Measurements from ENCODE around the gene FOXO3.

Gene FOXO3

DNA sequence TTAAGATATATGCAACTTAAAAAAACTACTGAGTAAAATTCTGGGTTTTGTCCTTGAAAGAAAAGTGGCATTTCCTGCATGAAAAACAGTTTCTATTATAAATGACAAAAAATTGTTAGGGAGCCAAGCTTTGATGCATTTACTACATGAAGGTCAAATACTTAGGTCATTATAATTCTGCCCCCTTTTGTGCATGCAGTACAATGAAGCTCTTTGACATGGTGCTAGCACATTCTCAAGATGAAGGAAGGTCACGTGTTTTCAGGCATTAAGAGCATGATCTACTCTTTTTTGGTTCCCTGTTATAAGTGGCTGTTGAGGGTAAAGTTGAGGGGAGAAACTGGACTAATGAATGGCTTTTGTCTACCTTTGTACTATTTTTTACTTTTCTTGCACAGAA is 72.7 kb downstream of the FOXO3 start:
- H4K20me1 ChIP-seq (ENCODE audit: control insufficient read depth, insufficient read depth, low read depth, low read length): peaks cover 12% of the 10 kb centered on the region
- no peaks in the 10 kb centered on the region for H3K36me3 ChIP-seq (ENCODE audit: control insufficient read depth, low read length)
- H3K4me2 ChIP-seq (ENCODE audit: low read length): no peak overlapping the region
- H3K27me3 ChIP-seq (ENCODE audit: control insufficient read depth, low read length): no peaks in the 10 kb centered on the region
- H3K79me2 ChIP-seq (ENCODE audit: control insufficient read depth, low read length): peaks cover 18% of the 10 kb centered on the region
- no peaks in the 10 kb centered on the region for H3F3A ChIP-seq (ENCODE audit: control insufficient read depth, insufficient read depth)
- peaks cover 7% of the 10 kb centered on the region; the same call in 1 of the 2 replicates for H3K4me1 ChIP-seq (ENCODE audit: control insufficient read depth, low read length)
- H3K9me2 ChIP-seq (replicated peaks; ENCODE audit: control insufficient read depth, low read length): no peaks in the 10 kb centered on the region
- no peak for TF ChIP-seq EZH2phosphoT487 (IDR thresholded peaks at IDR 0.05; ENCODE audit: borderline replicate concordance, low read length)
- TF ChIP-seq, protein P1, sequence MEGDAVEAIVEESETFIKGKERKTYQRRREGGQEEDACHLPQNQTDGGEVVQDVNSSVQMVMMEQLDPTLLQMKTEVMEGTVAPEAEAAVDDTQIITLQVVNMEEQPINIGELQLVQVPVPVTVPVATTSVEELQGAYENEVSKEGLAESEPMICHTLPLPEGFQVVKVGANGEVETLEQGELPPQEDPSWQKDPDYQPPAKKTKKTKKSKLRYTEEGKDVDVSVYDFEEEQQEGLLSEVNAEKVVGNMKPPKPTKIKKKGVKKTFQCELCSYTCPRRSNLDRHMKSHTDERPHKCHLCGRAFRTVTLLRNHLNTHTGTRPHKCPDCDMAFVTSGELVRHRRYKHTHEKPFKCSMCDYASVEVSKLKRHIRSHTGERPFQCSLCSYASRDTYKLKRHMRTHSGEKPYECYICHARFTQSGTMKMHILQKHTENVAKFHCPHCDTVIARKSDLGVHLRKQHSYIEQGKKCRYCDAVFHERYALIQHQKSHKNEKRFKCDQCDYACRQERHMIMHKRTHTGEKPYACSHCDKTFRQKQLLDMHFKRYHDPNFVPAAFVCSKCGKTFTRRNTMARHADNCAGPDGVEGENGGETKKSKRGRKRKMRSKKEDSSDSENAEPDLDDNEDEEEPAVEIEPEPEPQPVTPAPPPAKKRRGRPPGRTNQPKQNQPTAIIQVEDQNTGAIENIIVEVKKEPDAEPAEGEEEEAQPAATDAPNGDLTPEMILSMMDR (IDR thresholded peaks at IDR 0.05; ENCODE audit: low read depth, low read length, poor library complexity, severe bottlenecking): no peak
- no peak overlapping the region for H3K27ac ChIP-seq (ENCODE audit: low read depth, low read length)
- no peaks in the 10 kb centered on the region for H3K9me3 ChIP-seq (ENCODE audit: control insufficient read depth, insufficient read depth, low read length)
- H3K4me3 ChIP-seq (ENCODE audit: low read length): no peak overlapping the region

DNA sequence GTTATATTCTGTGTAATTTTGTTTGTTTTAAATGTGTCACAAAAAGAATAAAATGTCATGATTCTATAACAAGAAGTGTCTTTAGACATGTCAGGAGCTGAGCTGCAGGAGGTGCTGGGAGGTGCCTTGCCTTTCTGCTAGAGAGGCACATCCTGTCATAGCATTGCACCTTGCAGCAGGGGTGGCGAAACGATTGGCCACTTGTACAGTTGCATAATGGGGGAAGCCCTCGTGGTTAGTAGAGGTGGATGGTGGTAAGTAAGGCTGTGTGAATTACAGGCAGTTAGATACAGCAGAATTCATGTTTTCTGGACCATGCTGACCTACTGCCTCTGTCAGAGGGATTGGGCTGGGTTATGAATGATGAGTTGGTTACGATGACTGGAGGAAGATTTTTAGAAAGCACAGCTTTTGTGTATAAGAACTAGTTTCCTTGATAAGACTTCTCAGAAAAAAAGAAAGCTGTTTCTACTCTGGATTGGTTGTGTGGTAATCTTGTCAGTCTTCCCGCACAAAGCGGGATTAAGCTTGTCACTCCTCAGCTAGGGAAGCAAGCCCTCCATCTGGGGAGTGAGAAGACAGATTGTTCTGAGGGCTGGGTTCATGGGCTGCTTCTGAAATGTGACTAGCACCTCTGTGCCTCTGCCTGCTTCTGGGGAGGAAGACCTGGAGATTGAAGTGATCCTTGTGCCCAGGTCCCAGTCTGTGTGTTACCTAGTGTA is 74.9 kb downstream of the FOXO3 start:
- H3K27ac ChIP-seq (ENCODE audit: low read depth, low read length): no peak overlapping the region
- no peaks in the 10 kb centered on the region for H3K9me2 ChIP-seq (replicated peaks; ENCODE audit: control insufficient read depth, low read length)
- H3K79me2 ChIP-seq (ENCODE audit: control insufficient read depth, low read length): peaks cover 18% of the 10 kb centered on the region
- TF ChIP-seq, protein P1 (IDR thresholded peaks at IDR 0.05; ENCODE audit: low read depth, low read length, poor library complexity, severe bottlenecking): no peak
- no peak for TF ChIP-seq EZH2phosphoT487 (IDR thresholded peaks at IDR 0.05; ENCODE audit: borderline replicate concordance, low read length)
- H3K36me3 ChIP-seq (ENCODE audit: control insufficient read depth, low read length): no peaks in the 10 kb centered on the region
- H3K9me3 ChIP-seq (ENCODE audit: control insufficient read depth, insufficient read depth, low read length): no peaks in the 10 kb centered on the region
- no peaks in the 10 kb centered on the region for H3F3A ChIP-seq (ENCODE audit: control insufficient read depth, insufficient read depth)
- peaks cover 7% of the 10 kb centered on the region; the same call in 1 of the 2 replicates for H3K4me1 ChIP-seq (ENCODE audit: control insufficient read depth, low read length)
- no peak overlapping the region for H3K4me3 ChIP-seq (ENCODE audit: low read length)
- peaks cover 12% of the 10 kb centered on the region for H4K20me1 ChIP-seq (ENCODE audit: control insufficient read depth, insufficient read depth, low read depth, low read length)
- no peak overlapping the region for H3K4me2 ChIP-seq (ENCODE audit: low read length)
- no peaks in the 10 kb centered on the region for H3K27me3 ChIP-seq (ENCODE audit: control insufficient read depth, low read length)

GRCh38 chr6:108637963-108638362 is 77.2 kb downstream of the FOXO3 start:
- peaks cover 12% of the 10 kb centered on the region for H4K20me1 ChIP-seq (ENCODE audit: control insufficient read depth, insufficient read depth, low read depth, low read length)

More at GRCh38 chr6:108637963-108638362, 77.2 kb downstream of the FOXO3 start:
- no peaks in the 10 kb centered on the region for H3F3A ChIP-seq (ENCODE audit: control insufficient read depth, insufficient read depth)
- no peaks in the 10 kb centered on the region for H3K36me3 ChIP-seq (ENCODE audit: control insufficient read depth, low read length)
- H3K4me3 ChIP-seq (ENCODE audit: low read length): no peak overlapping the region
- H3K9me3 ChIP-seq (ENCODE audit: control insufficient read depth, insufficient read depth, low read length): no peaks in the 10 kb centered on the region
- H3K4me2 ChIP-seq (ENCODE audit: low read length): no peak overlapping the region
- no peaks in the 10 kb centered on the region for H3K27me3 ChIP-seq (ENCODE audit: control insufficient read depth, low read length)
- peaks cover 8% of the 10 kb centered on the region for H3K79me2 ChIP-seq (ENCODE audit: control insufficient read depth, low read length)
- no peaks in the 10 kb centered on the region for H3K9me2 ChIP-seq (replicated peaks; ENCODE audit: control insufficient read depth, low read length)
- no peak for TF ChIP-seq EZH2phosphoT487 (IDR thresholded peaks at IDR 0.05; ENCODE audit: borderline replicate concordance, low read length)
- TF ChIP-seq, protein P1 (IDR thresholded peaks at IDR 0.05; ENCODE audit: low read depth, low read length, poor library complexity, severe bottlenecking): no peak
- no peak overlapping the region for H3K27ac ChIP-seq (ENCODE audit: low read depth, low read length)
- peaks cover 7% of the 10 kb centered on the region; the same call in 1 of the 2 replicates for H3K4me1 ChIP-seq (ENCODE audit: control insufficient read depth, low read length)

All from DOHH2 (cell line).